CD4-positive, alpha-beta T cell treated with Interleukin-10 for 1 hour (primary cell): Measurements from ENCODE around the gene GNAT2.

Experiments
- DNase-seq: peaks from one replicate; pipeline ENCODE4 v3.0.0-alpha.2; 2020

The GNAT2 gene

DNA sequence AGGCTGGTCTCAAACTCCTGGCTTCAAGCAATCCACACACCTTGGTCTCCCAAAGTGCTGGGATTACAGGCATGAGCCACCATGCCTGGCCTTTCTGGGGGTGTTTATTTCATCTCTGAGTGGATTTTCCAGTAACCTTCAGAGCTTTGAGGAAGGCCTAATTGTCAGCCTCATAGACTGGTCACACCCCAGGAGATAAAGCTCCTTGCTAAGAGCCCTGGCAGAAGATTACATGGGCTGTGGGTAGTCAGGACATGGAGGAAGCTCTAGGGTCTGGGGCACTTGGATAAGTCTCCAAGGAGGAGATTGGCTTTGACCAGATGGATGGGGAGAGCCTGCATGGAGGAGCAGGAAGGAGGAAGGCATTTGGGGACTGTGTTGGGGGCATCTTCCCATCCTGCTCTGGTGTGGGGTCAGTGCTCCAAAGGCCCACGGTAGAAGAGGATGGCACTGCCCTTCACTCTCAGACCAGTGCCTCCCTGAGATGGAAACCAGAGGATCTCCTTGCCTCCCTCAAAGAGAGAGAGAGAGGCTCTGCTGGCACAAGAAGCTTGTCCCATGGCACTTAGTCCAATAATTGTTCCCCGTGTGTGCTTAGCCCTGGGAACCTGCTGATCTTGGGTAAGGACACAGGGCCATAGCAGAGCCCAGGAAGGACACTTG lies 21.8 kb upstream of the GNAT2 start:
- no peak for DNase-seq

DNA sequence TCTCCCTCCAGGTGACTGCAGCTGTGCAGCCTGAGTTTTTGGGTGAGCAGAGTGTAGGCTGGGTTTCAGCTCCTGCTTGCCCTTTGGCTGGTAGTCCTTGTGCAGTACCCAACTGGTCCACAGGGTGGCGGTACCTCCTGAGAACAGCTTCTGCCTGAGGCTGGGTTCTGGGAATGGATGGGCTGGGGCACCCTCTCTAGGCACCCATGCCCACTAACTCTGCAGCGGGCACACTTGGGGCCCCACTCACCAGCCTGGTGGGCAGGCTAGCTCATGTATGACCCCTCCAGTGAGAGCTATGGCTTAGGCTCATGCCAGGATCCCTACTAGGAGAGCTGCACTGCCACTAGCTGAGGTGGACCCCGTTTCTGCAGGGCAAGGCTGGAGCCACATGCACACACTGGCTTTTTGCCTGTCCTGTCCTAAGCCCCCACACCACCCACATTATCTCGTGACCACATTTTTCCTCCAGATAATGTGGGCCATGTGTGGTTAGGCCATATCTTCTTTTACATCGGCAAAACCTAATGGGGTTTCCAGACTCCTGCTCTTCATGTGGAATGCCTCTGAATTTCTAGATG lies 21.0 kb upstream of the GNAT2 start:
- DNase-seq: peak; percentile 88

DNA sequence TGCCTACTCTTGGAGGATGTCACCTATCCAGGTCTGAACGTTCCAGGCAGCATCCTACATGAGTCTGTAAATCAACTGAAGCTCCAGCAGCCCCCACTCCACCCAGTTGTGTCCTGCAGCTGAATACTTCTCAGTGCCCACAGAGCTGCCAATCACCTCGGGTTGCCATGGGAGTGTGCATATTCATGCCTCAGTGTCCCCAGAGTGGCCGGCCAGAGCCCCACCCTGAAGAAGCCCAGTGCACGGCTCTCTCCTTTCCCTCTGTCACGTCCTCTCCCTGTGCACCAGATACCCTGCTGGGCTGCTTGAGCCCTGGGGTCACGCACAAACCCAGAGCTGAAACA lies 20.4 kb upstream of the GNAT2 start:
- no peak for DNase-seq

- DNase-seq: no peak
Measured at GRCh38 chr1:109639063-109639840, 19.8 kb upstream of the GNAT2 start.

- no peak for DNase-seq
Measured at GRCh38 chr1:109637446-109637845, 18.0 kb upstream of the GNAT2 start.

DNA sequence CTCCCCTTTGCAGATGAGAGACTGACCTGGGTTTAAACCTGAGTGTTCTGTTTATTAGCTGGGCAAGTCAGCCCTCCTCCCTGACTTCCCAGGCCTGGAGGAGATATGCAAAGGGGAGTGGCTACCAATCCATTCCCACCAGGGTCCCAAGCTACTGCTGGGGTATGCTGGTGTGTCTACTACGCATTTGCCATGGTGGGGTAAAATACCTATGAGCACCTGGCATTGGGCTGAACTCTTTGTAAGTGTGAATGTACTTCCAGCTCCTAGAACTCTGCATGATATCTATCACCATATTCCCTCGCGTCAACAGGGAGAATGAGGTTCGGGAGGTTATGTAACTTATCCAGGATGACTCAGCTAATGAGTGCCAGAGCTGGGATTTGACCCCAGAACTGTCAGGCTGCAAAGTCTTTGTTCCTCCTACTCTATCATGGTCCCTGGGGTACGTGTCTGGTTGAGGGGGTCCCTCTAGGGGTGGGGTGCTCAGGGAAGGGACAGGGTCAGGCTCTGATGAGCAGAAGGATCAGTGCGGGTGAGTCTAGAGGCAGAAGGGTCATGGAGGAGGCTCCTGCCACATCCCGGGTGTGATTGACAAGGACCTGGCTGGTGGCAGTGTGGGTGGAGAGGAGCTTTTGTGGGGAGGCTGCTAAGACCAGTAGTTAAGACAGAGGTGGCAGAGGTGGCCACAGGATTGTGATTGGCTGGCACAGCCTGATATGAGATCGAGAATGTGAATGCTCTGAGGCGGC lies 17.0 kb upstream of the GNAT2 start:
- DNase-seq: no peak

GRCh38 chr1:109635862-109636200 lies 16.4 kb upstream of the GNAT2 start:
- DNase-seq: no peak

DNA sequence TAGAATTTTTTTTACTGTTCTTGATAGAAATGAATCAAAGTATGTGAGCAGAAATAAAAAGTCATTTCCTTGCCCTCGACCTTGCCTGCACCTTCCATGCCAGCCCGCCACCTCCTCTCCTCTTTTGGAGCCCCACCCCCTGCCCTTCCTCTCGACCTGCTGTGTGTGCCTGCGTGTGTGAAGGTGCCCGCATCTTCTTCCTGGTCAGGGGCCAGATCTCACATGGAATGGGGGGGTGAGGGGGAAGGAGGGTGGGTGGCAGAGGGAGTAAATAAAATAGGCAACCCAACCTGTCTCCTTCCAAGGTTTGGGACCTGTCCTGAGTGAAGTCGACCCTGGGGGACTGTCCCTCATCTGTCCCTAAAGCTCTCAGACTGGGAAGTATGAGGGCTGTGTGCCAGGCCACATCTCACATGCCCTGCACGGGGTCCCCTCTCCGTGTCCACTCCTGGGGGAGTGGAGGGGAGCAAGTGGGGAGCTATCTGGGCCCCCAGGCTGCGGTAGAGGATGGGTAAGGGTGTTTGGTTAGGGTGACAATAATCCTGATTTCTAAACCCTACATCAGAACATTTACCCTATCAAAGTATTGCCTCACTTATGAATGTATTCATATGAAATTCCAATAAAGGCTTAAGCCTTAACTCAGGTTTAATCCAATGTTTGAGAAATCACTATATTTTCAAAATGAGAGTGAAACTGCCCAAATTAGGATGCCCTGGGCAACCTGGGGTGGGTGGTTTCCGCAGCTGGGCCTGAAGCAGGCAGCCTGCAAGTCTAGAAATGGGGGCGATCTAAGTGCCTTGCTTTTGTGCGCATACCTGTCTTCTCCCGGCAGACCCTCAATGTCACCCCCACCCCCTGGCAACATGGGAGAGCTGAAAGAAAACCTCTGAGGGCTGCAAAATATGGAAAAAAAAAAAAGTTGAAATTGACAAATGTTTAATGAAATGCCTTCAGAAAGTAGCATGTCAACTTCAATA lies 15.6 kb upstream of the GNAT2 start:
- peak; percentile 29 for DNase-seq

GRCh38 chr1:109634292-109634691 lies 14.9 kb upstream of the GNAT2 start:
- DNase-seq: no peak

DNA sequence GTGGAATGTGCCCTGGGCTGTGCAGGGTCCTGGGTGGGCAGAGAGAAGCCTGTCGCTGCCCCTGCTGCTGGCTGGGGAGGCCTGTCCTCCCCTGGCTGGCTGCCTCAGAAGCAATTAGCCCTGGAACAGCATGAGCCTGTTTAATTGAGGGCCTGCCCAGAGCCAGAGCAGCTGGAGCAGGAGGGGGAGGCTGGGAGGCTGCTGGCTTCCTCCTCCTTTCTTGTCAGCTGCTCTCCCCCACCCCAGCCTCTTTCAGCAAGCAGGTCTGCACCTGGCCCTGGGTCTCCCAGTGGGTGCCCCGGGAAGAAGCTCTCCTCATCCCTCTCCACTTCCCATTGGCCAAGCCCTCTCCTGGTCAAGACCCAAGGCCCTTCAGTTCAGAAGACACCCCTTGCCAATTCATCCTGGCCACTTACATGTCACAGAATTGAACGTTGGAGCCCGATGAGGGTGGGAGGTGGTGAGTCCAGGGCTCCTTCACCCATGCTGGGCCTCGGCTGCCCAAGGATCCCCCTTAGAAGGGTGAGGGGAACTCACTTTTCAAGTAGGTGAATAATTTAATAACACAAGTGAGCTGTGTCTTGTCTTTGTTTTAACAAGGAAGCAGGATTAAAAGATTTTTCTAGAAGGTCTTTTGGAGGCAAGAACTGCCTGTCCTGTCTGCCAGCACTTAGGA lies 13.4 kb upstream of the GNAT2 start:
- no peak for DNase-seq

GRCh38 chr1:109631513-109632505 lies 12.4 kb upstream of the GNAT2 start:
- no peak for DNase-seq

- DNase-seq: no peak
Measured at GRCh38 chr1:109630898-109631512, 11.6 kb upstream of the GNAT2 start.

GRCh38 chr1:109630081-109630897 lies 10.9 kb upstream of the GNAT2 start:
- peak; percentile 39 for DNase-seq

- no peak for DNase-seq
Measured at GRCh38 chr1:109629372-109630030, 10.1 kb upstream of the GNAT2 start.

DNA sequence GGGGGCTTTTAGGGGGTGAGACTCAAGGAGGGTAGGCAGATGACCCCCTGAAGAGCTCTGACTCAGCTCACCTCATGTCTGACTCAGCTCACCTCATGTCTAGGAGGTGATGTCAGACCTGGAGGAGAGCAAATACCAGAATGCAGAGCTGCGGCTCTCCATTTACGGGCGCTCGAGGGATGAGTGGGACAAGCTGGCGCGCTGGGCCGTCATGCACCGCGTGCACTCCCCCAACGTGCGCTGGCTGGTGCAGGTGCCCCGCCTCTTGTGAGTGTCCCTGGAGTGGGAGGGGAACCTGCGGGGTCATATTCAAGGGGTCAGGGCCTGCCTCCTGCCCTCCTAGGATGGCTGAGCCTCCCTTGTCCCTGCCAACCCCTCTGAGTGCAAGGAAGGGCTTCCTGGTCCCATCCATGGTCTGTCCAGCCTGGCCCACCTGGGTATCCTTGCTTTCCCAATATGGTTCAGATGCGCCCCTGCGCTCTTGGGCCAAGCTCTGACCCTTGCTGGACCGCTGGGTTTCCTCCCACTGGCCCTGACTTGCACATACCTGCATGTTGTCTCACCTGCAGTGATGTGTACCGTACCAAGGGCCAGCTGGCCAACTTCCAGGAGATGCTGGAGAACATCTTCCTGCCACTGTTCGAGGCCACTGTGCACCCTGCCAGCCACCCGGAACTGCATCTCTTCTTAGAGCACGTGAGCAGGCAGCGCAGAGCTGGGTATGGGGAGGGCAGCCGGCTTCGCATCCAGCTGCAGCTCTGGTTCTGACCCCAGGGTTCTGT lies 9.3 kb upstream of the GNAT2 start:
- DNase-seq: no peak

- DNase-seq: no peak
Measured at GRCh38 chr1:109627692-109628399, 8.4 kb upstream of the GNAT2 start.
